GM12865 (cell line): ENCODE data around the gene CEACAM5.

Source experiments
- DNase-seq: peaks from one replicate; pipeline ENCODE4 v3.0.0; 2010; ENCODE audit warnings: low read depth
- H3K4me3 ChIP-seq: 2 replicates; pipeline ENCODE4 v1.5.1; 2011; ENCODE audit warnings: mild to moderate bottlenecking, low read depth, low read length, control low read depth
- TF ChIP-seq, protein P1 (sequence below): IDR thresholded peaks from 2 replicates; pipeline ENCODE4 v1.5.1; 2011; ENCODE audit warnings: low read length, control low read depth, low read depth, inconsistent platforms; ENCODE audit not compliant: insufficient read depth; ENCODE audit errors: missing control alignments

CEACAM5 gene

DNA sequence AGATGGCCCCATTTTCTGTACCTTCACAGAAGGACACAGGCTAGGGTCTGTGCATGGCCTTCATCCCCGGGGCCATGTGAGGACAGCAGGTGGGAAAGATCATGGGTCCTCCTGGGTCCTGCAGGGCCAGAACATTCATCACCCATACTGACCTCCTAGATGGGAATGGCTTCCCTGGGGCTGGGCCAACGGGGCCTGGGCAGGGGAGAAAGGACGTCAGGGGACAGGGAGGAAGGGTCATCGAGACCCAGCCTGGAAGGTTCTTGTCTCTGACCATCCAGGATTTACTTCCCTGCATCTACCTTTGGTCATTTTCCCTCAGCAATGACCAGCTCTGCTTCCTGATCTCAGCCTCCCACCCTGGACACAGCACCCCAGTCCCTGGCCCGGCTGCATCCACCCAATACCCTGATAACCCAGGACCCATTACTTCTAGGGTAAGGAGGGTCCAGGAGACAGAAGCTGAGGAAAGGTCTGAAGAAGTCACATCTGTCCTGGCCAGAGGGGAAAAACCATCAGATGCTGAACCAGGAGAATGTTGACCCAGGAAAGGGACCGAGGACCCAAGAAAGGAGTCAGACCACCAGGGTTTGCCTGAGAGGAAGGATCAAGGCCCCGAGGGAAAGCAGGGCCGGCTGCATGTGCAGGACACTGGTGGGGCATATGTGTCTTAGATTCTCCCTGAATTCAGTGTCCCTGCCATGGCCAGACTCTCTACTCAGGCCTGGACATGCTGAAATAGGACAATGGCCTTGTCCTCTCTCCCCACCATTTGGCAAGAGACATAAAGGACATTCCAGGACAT is 13.4 kb upstream of the CEACAM5 start:
- TF ChIP-seq, protein P1, sequence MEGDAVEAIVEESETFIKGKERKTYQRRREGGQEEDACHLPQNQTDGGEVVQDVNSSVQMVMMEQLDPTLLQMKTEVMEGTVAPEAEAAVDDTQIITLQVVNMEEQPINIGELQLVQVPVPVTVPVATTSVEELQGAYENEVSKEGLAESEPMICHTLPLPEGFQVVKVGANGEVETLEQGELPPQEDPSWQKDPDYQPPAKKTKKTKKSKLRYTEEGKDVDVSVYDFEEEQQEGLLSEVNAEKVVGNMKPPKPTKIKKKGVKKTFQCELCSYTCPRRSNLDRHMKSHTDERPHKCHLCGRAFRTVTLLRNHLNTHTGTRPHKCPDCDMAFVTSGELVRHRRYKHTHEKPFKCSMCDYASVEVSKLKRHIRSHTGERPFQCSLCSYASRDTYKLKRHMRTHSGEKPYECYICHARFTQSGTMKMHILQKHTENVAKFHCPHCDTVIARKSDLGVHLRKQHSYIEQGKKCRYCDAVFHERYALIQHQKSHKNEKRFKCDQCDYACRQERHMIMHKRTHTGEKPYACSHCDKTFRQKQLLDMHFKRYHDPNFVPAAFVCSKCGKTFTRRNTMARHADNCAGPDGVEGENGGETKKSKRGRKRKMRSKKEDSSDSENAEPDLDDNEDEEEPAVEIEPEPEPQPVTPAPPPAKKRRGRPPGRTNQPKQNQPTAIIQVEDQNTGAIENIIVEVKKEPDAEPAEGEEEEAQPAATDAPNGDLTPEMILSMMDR: no peak
- no peak for DNase-seq
- no peak overlapping the region for H3K4me3 ChIP-seq

DNA sequence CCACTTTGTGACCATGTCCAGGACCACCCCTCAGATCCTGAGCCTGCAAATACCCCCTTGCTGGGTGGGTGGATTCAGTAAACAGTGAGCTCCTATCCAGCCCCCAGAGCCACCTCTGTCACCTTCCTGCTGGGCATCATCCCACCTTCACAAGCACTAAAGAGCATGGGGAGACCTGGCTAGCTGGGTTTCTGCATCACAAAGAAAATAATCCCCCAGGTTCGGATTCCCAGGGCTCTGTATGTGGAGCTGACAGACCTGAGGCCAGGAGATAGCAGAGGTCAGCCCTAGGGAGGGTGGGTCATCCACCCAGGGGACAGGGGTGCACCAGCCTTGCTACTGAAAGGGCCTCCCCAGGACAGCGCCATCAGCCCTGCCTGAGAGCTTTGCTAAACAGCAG is 12.7 kb upstream of the CEACAM5 start:
- DNase-seq: no peak
- TF ChIP-seq, protein P1: no peak
- H3K4me3 ChIP-seq: no peak overlapping the region

DNA sequence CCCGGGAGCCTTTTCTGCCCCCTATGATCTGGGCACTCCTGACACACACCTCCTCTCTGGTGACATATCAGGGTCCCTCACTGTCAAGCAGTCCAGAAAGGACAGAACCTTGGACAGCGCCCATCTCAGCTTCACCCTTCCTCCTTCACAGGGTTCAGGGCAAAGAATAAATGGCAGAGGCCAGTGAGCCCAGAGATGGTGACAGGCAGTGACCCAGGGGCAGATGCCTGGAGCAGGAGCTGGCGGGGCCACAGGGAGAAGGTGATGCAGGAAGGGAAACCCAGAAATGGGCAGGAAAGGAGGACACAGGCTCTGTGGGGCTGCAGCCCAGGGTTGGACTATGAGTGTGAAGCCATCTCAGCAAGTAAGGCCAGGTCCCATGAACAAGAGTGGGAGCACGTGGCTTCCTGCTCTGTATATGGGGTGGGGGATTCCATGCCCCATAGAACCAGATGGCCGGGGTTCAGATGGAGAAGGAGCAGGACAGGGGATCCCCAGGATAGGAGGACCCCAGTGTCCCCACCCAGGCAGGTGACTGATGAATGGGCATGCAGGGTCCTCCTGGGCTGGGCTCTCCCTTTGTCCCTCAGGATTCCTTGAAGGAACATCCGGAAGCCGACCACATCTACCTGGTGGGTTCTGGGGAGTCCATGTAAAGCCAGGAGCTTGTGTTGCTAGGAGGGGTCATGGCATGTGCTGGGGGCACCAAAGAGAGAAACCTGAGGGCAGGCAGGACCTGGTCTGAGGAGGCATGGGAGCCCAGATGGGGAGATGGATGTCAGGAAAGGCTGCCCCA is 11.8 kb upstream of the CEACAM5 start:
- H3K4me3 ChIP-seq: no peak overlapping the region
- DNase-seq: no peak
- TF ChIP-seq, protein P1: no peak

DNA sequence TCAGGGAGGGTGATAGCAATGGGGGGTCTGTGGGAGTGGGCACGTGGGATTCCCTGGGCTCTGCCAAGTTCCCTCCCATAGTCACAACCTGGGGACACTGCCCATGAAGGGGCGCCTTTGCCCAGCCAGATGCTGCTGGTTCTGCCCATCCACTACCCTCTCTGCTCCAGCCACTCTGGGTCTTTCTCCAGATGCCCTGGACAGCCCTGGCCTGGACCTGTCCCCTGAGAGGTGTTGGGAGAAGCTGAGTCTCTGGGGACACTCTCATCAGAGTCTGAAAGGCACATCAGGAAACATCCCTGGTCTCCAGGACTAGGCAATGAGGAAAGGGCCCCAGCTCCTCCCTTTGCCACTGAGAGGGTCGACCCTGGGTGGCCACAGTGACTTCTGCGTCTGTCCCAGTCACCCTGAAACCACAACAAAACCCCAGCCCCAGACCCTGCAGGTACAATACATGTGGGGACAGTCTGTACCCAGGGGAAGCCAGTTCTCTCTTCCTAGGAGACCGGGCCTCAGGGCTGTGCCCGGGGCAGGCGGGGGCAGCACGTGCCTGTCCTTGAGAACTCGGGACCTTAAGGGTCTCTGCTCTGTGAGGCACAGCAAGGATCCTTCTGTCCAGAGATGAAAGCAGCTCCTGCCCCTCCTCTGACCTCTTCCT is 11.1 kb upstream of the CEACAM5 start:
- H3K4me3 ChIP-seq: no peak overlapping the region
- DNase-seq: no peak
- TF ChIP-seq, protein P1: no peak

DNA sequence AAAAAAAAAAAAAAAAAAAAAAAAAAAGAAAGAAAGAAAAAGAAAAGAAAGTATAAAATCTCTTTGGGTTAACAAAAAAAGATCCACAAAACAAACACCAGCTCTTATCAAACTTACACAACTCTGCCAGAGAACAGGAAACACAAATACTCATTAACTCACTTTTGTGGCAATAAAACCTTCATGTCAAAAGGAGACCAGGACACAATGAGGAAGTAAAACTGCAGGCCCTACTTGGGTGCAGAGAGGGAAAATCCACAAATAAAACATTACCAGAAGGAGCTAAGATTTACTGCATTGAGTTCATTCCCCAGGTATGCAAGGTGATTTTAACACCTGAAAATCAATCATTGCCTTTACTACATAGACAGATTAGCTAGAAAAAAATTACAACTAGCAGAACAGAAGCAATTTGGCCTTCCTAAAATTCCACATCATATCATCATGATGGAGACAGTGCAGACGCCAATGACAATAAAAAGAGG is 9.6 kb upstream of the CEACAM5 start:
- H3K4me3 ChIP-seq: no peak overlapping the region
- no peak for DNase-seq
- TF ChIP-seq, protein P1: no peak

DNA sequence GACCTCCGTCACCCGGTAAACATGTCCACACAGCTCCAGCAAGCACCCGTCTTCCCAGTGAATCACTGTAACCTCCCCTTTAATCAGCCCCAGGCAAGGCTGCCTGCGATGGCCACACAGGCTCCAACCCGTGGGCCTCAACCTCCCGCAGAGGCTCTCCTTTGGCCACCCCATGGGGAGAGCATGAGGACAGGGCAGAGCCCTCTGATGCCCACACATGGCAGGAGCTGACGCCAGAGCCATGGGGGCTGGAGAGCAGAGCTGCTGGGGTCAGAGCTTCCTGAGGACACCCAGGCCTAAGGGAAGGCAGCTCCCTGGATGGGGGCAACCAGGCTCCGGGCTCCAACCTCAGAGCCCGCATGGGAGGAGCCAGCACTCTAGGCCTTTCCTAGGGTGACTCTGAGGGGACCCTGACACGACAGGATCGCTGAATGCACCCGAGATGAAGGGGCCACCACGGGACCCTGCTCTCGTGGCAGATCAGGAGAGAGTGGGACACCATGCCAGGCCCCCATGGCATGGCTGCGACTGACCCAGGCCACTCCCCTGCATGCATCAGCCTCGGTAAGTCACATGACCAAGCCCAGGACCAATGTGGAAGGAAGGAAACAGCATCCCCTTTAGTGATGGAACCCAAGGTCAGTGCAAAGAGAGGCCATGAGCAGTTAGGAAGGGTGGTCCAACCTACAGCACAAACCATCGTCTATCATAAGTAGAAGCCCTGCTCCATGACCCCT is 9.0 kb upstream of the CEACAM5 start:
- TF ChIP-seq, protein P1: no peak
- DNase-seq: no peak

More for the DNA sequence above, 9.0 kb upstream of the CEACAM5 start:
- no peak overlapping the region for H3K4me3 ChIP-seq
